Endothelial cell (in vitro differentiated cells): ENCODE results near the gene ZNF425. TPM values are rescaled to one million over a fixed set of nuclear protein-coding genes. Genes with fewer than 3 reads are reported as not detected.
A peak's percentile ranks its signal among the peaks of the same experiment; 100 is the strongest.

Source experiments
- DNase-seq: peaks from one replicate; pipeline ENCODE4 v3.0.0; 2021; ENCODE audit warnings: low spot score
- H3K27ac Mint-ChIP-seq: one replicate; pipeline ENCODE4 v1.8.0; 2021; ENCODE audit warnings: mixed read lengths, inconsistent platforms; ENCODE audit not compliant: unreplicated experiment
- H3K27me3 Mint-ChIP-seq: one replicate; pipeline ENCODE4 v1.8.0; 2021; ENCODE audit warnings: mild to moderate bottlenecking, moderate library complexity, mixed read lengths, inconsistent platforms; ENCODE audit not compliant: unreplicated experiment
- H3K36me3 Mint-ChIP-seq: one replicate; pipeline ENCODE4 v1.8.0; 2021; ENCODE audit warnings: mild to moderate bottlenecking, low read depth, mixed read lengths, inconsistent platforms; ENCODE audit not compliant: unreplicated experiment
- H3K4me1 Mint-ChIP-seq: one replicate; pipeline ENCODE4 v1.8.0; 2021; ENCODE audit warnings: mild to moderate bottlenecking, mixed read lengths, inconsistent platforms; ENCODE audit not compliant: unreplicated experiment
- H3K4me3 Mint-ChIP-seq: one replicate; pipeline ENCODE4 v1.8.0; 2021; ENCODE audit warnings: mild to moderate bottlenecking, mixed read lengths, inconsistent platforms; ENCODE audit not compliant: unreplicated experiment
- H3K9me3 Mint-ChIP-seq: one replicate; pipeline ENCODE4 v1.8.0; 2021; ENCODE audit warnings: mixed read lengths, inconsistent platforms; ENCODE audit not compliant: unreplicated experiment
- CTCF ChIP-seq: fragments of 200-600 bp; sonication (generic); IDR thresholded peaks from one replicate; pipeline ENCODE4 v1.5.0; 2021; ENCODE audit warnings: antibody characterized with exemption; ENCODE audit not compliant: unreplicated experiment
- total RNA-seq: library from RNA; stranded (reverse); fragmentation: NEBNext Ultra II Directional; extraction: Animal tissue kit (Norgen Biotek cat#: 25700); gene quantifications from one replicate; pipeline ENCODE4 v1.2.1, GENCODE V29; 2021; ENCODE audit not compliant: unreplicated experiment

ZNF425 gene
- total RNA-seq, 1 donor from 2014 or later, result 6.2 TPM

GRCh38 chr7:149090397-149091195, 35.5 kb downstream of the ZNF425 start, which contains the start of gene ZNF786:
ZNF786 (minus strand) TSS chr7:149090718; CDS start chr7:149090640, 78 bp downstream.
- no peaks in the 10 kb centered on the region for H3K9me3 Mint-ChIP-seq
- DNase-seq, result peak; percentile 90
- peaks cover 13% of the 10 kb centered on the region for H3K4me1 Mint-ChIP-seq
- peak within 1 kb of the TSS; percentile 91 for H3K27ac Mint-ChIP-seq
- peaks cover 8% of the 10 kb centered on the region for H3K36me3 Mint-ChIP-seq
- peak within 1 kb of the TSS; percentile 97 for H3K4me3 Mint-ChIP-seq
- TF ChIP-seq CTCF, result peak; percentile 90
- H3K27me3 Mint-ChIP-seq, result peaks cover 3% of the 10 kb centered on the region

GRCh38 chr7:149087376-149087775, 38.7 kb downstream of the ZNF425 start:
- Mint-ChIP-seq H3K9me3 (no peaks in the 10 kb centered on the region), H3K4me1 (peaks cover 13% of the 10 kb centered on the region), H3K4me3 (no peak overlapping the region), H3K27ac (no peak overlapping the region), H3K36me3 (peaks cover 24% of the 10 kb centered on the region), H3K27me3 (peaks cover 3% of the 10 kb centered on the region)
- no peak for DNase-seq
- no peak for TF ChIP-seq CTCF

GRCh38 chr7:149085866-149086265, 40.3 kb downstream of the ZNF425 start:
- Mint-ChIP-seq H3K4me1 (peaks cover 11% of the 10 kb centered on the region), H3K4me3 (no peak overlapping the region), H3K36me3 (peaks cover 24% of the 10 kb centered on the region), H3K9me3 (no peaks in the 10 kb centered on the region), H3K27ac (no peak overlapping the region), H3K27me3 (no peaks in the 10 kb centered on the region)
- no peak for TF ChIP-seq CTCF
- DNase-seq, result no peak

- Mint-ChIP-seq H3K4me3 (no peak overlapping the region), H3K27me3 (no peaks in the 10 kb centered on the region), H3K9me3 (no peaks in the 10 kb centered on the region), H3K27ac (no peak overlapping the region), H3K36me3 (peaks cover 29% of the 10 kb centered on the region), H3K4me1 (peaks cover 7% of the 10 kb centered on the region)
- no peak for TF ChIP-seq CTCF
- no peak for DNase-seq
Observed at GRCh38 chr7:149084407-149084806, 41.7 kb downstream of the ZNF425 start.

GRCh38 chr7:149081914-149082313, 44.2 kb downstream of the ZNF425 start:
- Mint-ChIP-seq H3K4me3 (no peak overlapping the region), H3K27me3 (no peaks in the 10 kb centered on the region), H3K9me3 (no peaks in the 10 kb centered on the region), H3K4me1 (peaks cover 2% of the 10 kb centered on the region), H3K27ac (no peak overlapping the region), H3K36me3 (peaks cover 32% of the 10 kb centered on the region)
- no peak for DNase-seq
- no peak for TF ChIP-seq CTCF
